ENCODE data around the gene ERBIN. TPM values are rescaled to one million over a fixed set of nuclear protein-coding genes. Genes with fewer than 3 reads are reported as not detected.
A peak's percentile ranks its signal among the peaks of the same experiment; 100 is the strongest.

ERBIN gene
- total RNA-seq, 1 experiment from 2014 or later = 47.2 TPM

GRCh38 chr5:65916636-65917035 lies 9.7 kb upstream of the ERBIN start:
- BruUV-seq (replicated peaks) = no TSS peak
- Mint-ChIP-seq H3K4me1 (ENCODE audit: low read depth, unreplicated experiment) (peaks cover 19% of the 10 kb centered on the region), H3K27ac (ENCODE audit: unreplicated experiment) (no peak overlapping the region), H3K27me3 (ENCODE audit: insufficient read depth, unreplicated experiment) (no peaks in the 10 kb centered on the region), H3K9me3 (ENCODE audit: unreplicated experiment) (no peaks in the 10 kb centered on the region), H3K36me3 (ENCODE audit: insufficient read depth, unreplicated experiment) (no peaks in the 10 kb centered on the region), H3K4me3 (ENCODE audit: unreplicated experiment) (no peak overlapping the region)
- intact Hi-C loops (cut with micrococcal nuclease; ENCODE audit: unreplicated experiment) = no loop called here
- no peak for TF ChIP-seq CTCF (IDR thresholded peaks at IDR 0.05; ENCODE audit: insufficient read depth in 1 of 2, low read depth in 1 of 2, low read length in 1 of 2, severe bottlenecking in 1 of 2, unreplicated experiment in 1 of 2)
- Histone ChIP-seq H3K9me3 (no peaks in the 10 kb centered on the region), H3K36me3 (ENCODE audit: control insufficient read depth, insufficient read depth, low read length) (no peaks in the 10 kb centered on the region), H3K27me3 (replicated peaks; ENCODE audit: control insufficient read depth, insufficient read depth, low read length) (no peaks in the 10 kb centered on the region), H3K4me1 (peaks cover 27% of the 10 kb centered on the region), H3K4me3 (ENCODE audit: low read depth, low read length) (no peak overlapping the region)
- POLR2A ChIA-PET = no interaction called here
- CTCF ChIA-PET = no interaction called here
- no peak for DNase-seq

- Mint-ChIP-seq H3K4me3 (ENCODE audit: unreplicated experiment) (no peak overlapping the region), H3K36me3 (ENCODE audit: insufficient read depth, unreplicated experiment) (peaks cover under 1% of the 10 kb centered on the region), H3K4me1 (ENCODE audit: low read depth, unreplicated experiment) (peaks cover 28% of the 10 kb centered on the region), H3K27me3 (ENCODE audit: insufficient read depth, unreplicated experiment) (no peaks in the 10 kb centered on the region), H3K9me3 (ENCODE audit: unreplicated experiment) (no peaks in the 10 kb centered on the region), H3K27ac (ENCODE audit: unreplicated experiment) (no peak overlapping the region)
- no peak for TF ChIP-seq CTCF (IDR thresholded peaks at IDR 0.05; ENCODE audit: insufficient read depth in 1 of 2, low read depth in 1 of 2, low read length in 1 of 2, severe bottlenecking in 1 of 2, unreplicated experiment in 1 of 2)
- intact Hi-C loops (cut with micrococcal nuclease; ENCODE audit: unreplicated experiment) = no loop called here
- Histone ChIP-seq H3K9me3 (no peaks in the 10 kb centered on the region), H3K4me1 (peaks cover 41% of the 10 kb centered on the region), H3K36me3 (ENCODE audit: control insufficient read depth, insufficient read depth, low read length) (no peaks in the 10 kb centered on the region), H3K4me3 (ENCODE audit: low read depth, low read length) (no peak overlapping the region), H3K27me3 (replicated peaks; ENCODE audit: control insufficient read depth, insufficient read depth, low read length) (no peaks in the 10 kb centered on the region)
- ChIA-PET POLR2A (no interaction called here), CTCF (no interaction called here)
- DNase-seq = no peak
- no TSS peak for BruUV-seq (replicated peaks)
Observed at GRCh38 chr5:65919773-65920172, 6.6 kb upstream of the ERBIN start.

GRCh38 chr5:65923339-65923738 lies 3.0 kb upstream of the ERBIN start:
- Mint-ChIP-seq H3K9me3 (ENCODE audit: unreplicated experiment) (no peaks in the 10 kb centered on the region), H3K36me3 (ENCODE audit: insufficient read depth, unreplicated experiment) (peaks cover 20% of the 10 kb centered on the region), H3K27me3 (ENCODE audit: insufficient read depth, unreplicated experiment) (no peaks in the 10 kb centered on the region), H3K4me3 (ENCODE audit: unreplicated experiment) (peak overlapping the region; percentile 84), H3K27ac (ENCODE audit: unreplicated experiment) (peak overlapping the region; percentile 63), H3K4me1 (ENCODE audit: low read depth, unreplicated experiment) (peaks cover 26% of the 10 kb centered on the region)
- Histone ChIP-seq H3K36me3 (ENCODE audit: control insufficient read depth, insufficient read depth, low read length) (no peaks in the 10 kb centered on the region), H3K4me1 (peaks cover 38% of the 10 kb centered on the region), H3K4me3 (ENCODE audit: low read depth, low read length) (no peak overlapping the region), H3K27me3 (replicated peaks; ENCODE audit: control insufficient read depth, insufficient read depth, low read length) (no peaks in the 10 kb centered on the region), H3K9me3 (no peaks in the 10 kb centered on the region)
- TF ChIP-seq CTCF (IDR thresholded peaks at IDR 0.05; ENCODE audit: insufficient read depth in 1 of 2, low read depth in 1 of 2, low read length in 1 of 2, severe bottlenecking in 1 of 2, unreplicated experiment in 1 of 2) = no peak
- ChIA-PET POLR2A (no interaction called here), CTCF (no interaction called here)
- no peak for DNase-seq
- intact Hi-C loops (cut with micrococcal nuclease; ENCODE audit: unreplicated experiment) = no loop called here
- no TSS peak for BruUV-seq (replicated peaks)

Measured in Caco-2 (cell line).